ENCODE measurements around the gene AUNIP. TPM values are rescaled to one million over a fixed set of nuclear protein-coding genes. Genes with fewer than 3 reads are reported as not detected.

Gene AUNIP
- total and polyA plus RNA-seq, 9 donors = 0.23 to 0.75 (median 0.44) TPM; not detected in 1

GRCh38 chr1:25817840-25818501 is 41.3 kb downstream of the AUNIP start:
- Histone ChIP-seq H3K36me3 (no peaks in the 10 kb centered on the region), H3K9me3 (no peaks in the 10 kb centered on the region), H3K27ac (no peak overlapping the region), H3K4me3 (no peak overlapping the region), H3K4me1 (ENCODE audit: insufficient read depth) (peaks cover 14% of the 10 kb centered on the region), H3K27me3 (no peaks in the 10 kb centered on the region)
- intact Hi-C loops (cut with DNase I) = no loop called here
- 45 to 51% (median 46%) methylated on average over 8 of the region's 8 CpGs for WGBS, 3 donors
- peak in 1 of 5 donors; percentile 29 for DNase-seq
- no peak for TF ChIP-seq POLR2A (IDR thresholded peaks at IDR 0.05)
- TF ChIP-seq, protein P1, sequence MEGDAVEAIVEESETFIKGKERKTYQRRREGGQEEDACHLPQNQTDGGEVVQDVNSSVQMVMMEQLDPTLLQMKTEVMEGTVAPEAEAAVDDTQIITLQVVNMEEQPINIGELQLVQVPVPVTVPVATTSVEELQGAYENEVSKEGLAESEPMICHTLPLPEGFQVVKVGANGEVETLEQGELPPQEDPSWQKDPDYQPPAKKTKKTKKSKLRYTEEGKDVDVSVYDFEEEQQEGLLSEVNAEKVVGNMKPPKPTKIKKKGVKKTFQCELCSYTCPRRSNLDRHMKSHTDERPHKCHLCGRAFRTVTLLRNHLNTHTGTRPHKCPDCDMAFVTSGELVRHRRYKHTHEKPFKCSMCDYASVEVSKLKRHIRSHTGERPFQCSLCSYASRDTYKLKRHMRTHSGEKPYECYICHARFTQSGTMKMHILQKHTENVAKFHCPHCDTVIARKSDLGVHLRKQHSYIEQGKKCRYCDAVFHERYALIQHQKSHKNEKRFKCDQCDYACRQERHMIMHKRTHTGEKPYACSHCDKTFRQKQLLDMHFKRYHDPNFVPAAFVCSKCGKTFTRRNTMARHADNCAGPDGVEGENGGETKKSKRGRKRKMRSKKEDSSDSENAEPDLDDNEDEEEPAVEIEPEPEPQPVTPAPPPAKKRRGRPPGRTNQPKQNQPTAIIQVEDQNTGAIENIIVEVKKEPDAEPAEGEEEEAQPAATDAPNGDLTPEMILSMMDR (IDR thresholded peaks at IDR 0.05) = no peak
- TF ChIP-seq EP300 (IDR thresholded peaks at IDR 0.05) = no peak

GRCh38 chr1:25816112-25816718 is 43.0 kb downstream of the AUNIP start:
- Histone ChIP-seq H3K4me1 (ENCODE audit: insufficient read depth) (peaks cover 10% of the 10 kb centered on the region), H3K36me3 (no peaks in the 10 kb centered on the region), H3K9me3 (no peaks in the 10 kb centered on the region), H3K27ac (no peak overlapping the region), H3K27me3 (no peaks in the 10 kb centered on the region), H3K4me3 (no peak overlapping the region)
- WGBS, 3 donors = 75 to 85% (median 79%) methylated on average over 15 of the region's 15 CpGs
- intact Hi-C loops (cut with DNase I) = no loop called here
- DNase-seq = no peak
- TF ChIP-seq EP300 (IDR thresholded peaks at IDR 0.05) (no peak), POLR2A (IDR thresholded peaks at IDR 0.05) (no peak)
- TF ChIP-seq, protein P1 (IDR thresholded peaks at IDR 0.05) = no peak

GRCh38 chr1:25815208-25816111 is 43.8 kb downstream of the AUNIP start:
- Histone ChIP-seq H3K4me3 (no peak overlapping the region), H3K9me3 (no peaks in the 10 kb centered on the region), H3K4me1 (ENCODE audit: insufficient read depth) (peaks cover 6% of the 10 kb centered on the region), H3K36me3 (no peaks in the 10 kb centered on the region), H3K27me3 (no peaks in the 10 kb centered on the region), H3K27ac (no peak overlapping the region)
- intact Hi-C loops (cut with DNase I) = no loop called here
- WGBS, 3 donors = 85 to 88% (median 86%) methylated on average over 23 to 24 of the region's 24 CpGs
- no peak for DNase-seq
- TF ChIP-seq, protein P1 (IDR thresholded peaks at IDR 0.05) = no peak
- TF ChIP-seq EP300 (IDR thresholded peaks at IDR 0.05) (no peak), POLR2A (IDR thresholded peaks at IDR 0.05) (no peak)

DNA sequence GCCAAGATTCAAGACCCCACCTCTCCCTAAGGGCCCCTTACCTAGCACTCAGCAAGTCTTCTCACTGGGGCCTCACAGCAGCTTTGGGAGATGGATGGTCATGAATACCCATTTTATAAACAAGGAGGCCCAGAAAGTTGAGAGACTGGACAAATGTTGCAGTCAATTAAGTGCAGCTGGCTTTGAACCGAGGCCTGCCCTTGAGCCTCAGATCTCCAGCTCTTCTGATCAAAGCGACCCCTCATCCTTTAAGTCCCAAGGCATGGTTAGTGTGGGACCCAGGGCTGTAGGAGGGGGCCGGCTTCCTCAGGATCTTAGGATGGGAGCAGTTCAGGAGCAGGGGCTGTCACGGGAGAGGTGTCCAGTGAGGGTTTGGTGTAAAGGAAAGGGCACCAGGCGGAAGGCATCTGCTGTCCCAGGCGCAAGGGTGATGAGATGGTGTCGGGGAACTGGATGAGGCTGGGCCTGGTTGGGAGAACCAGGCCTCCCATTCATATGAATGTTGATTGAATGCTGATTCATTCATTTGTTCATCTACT is 44.6 kb downstream of the AUNIP start:
- intact Hi-C loops (cut with DNase I) = loop anchor here in 1 of 4 donors (5.0 kb wide), 1 partner anchor 572 kb away; no protein-coding TSS in a partner anchor
- Histone ChIP-seq H3K4me3 (no peak overlapping the region), H3K27me3 (no peaks in the 10 kb centered on the region), H3K4me1 (ENCODE audit: insufficient read depth) (peaks cover 6% of the 10 kb centered on the region), H3K36me3 (no peaks in the 10 kb centered on the region), H3K9me3 (no peaks in the 10 kb centered on the region), H3K27ac (no peak overlapping the region)
- TF ChIP-seq POLR2A (IDR thresholded peaks at IDR 0.05) (no peak), EP300 (IDR thresholded peaks at IDR 0.05) (no peak)
- TF ChIP-seq, protein P1 (IDR thresholded peaks at IDR 0.05) = no peak
- 87 to 90% (median 87%) methylated on average over 7 of the region's 7 CpGs for WGBS, 3 donors
- no peak for DNase-seq

All from ovary (tissue), 9 donors.